GM12873 (cell line): ENCODE results near the gene CXCR4.

Source experiments
- CTCF ChIP-seq: IDR thresholded peaks from 2 replicates; pipeline ENCODE4 v1.5.1; 2012; ENCODE audit warnings: low read depth, mild to moderate bottlenecking, moderate library complexity, low read length, control low read depth; ENCODE audit not compliant: insufficient read depth; ENCODE audit errors: missing control alignments

CXCR4 gene

GRCh38 chr2:136069773-136070172 lies 48.2 kb downstream of the CXCR4 start:
- no peak for TF ChIP-seq CTCF

- TF ChIP-seq CTCF, result no peak
Measured at GRCh38 chr2:136068581-136069227, 49.2 kb downstream of the CXCR4 start.

- no peak for TF ChIP-seq CTCF
Measured at GRCh38 chr2:136067897-136068580, 49.9 kb downstream of the CXCR4 start.

GRCh38 chr2:136067459-136067858 lies 50.5 kb downstream of the CXCR4 start:
- no peak for TF ChIP-seq CTCF

GRCh38 chr2:136065907-136066306 lies 52.0 kb downstream of the CXCR4 start:
- no peak for TF ChIP-seq CTCF

GRCh38 chr2:136065384-136065783 lies 52.6 kb downstream of the CXCR4 start:
- no peak for TF ChIP-seq CTCF
